GM19328 (cell line): ENCODE data around the gene HMCES.
"Not testable (repeated sequence)": the region's sequence is repeated elsewhere in the genome, so short reads cannot be mapped to it uniquely, and the experiment has no call there.

Experiments used
- ATAC-seq: cut with Tn5 transposase; IDR thresholded peaks from one replicate; pipeline ENCODE4 v1.9.1; 2021; ENCODE audit warnings: mild to moderate bottlenecking, moderate library complexity; ENCODE audit not compliant: unreplicated experiment

HMCES gene

GRCh38 chr3:129317014-129317771 is 38.5 kb downstream of the HMCES start:
- no peak for ATAC-seq

GRCh38 chr3:129317848-129318247 is 39.2 kb downstream of the HMCES start:
- no peak for ATAC-seq

GRCh38 chr3:129318921-129319320 is 40.3 kb downstream of the HMCES start:
- no peak for ATAC-seq

GRCh38 chr3:129320261-129320660 is 41.6 kb downstream of the HMCES start:
- ATAC-seq, result no peak

GRCh38 chr3:129320825-129321487 is 42.3 kb downstream of the HMCES start:
- no peak for ATAC-seq

- no peak for ATAC-seq
These were observed 43.2 kb downstream of the HMCES start for GRCh38 chr3:129321887-129322286.

- no peak for ATAC-seq
These were observed 45.1 kb downstream of the HMCES start for GRCh38 chr3:129323651-129324294.

GRCh38 chr3:129324855-129325254 is 46.2 kb downstream of the HMCES start:
- ATAC-seq, result no peak

GRCh38 chr3:129325383-129325782 is 46.7 kb downstream of the HMCES start:
- ATAC-seq, result no peak

- no peak for ATAC-seq
These were observed 47.5 kb downstream of the HMCES start for GRCh38 chr3:129326138-129326537.

GRCh38 chr3:129326595-129326994 is 47.9 kb downstream of the HMCES start:
- no peak for ATAC-seq

GRCh38 chr3:129327510-129327909 is 48.8 kb downstream of the HMCES start:
- no peak for ATAC-seq

GRCh38 chr3:129329858-129330257 is 51.2 kb downstream of the HMCES start:
- ATAC-seq, result no peak

- ATAC-seq, result no peak
These were observed 51.7 kb downstream of the HMCES start for GRCh38 chr3:129330409-129330808.

GRCh38 chr3:129333891-129334290 is 55.2 kb downstream of the HMCES start:
- ATAC-seq, result no peak

GRCh38 chr3:129336093-129336706 is 57.5 kb downstream of the HMCES start:
- ATAC-seq, result no peak

GRCh38 chr3:129337719-129338118 is 59.0 kb downstream of the HMCES start:
- ATAC-seq, result not testable (repeated sequence)

- ATAC-seq, result not testable (repeated sequence)
These were observed 60.5 kb downstream of the HMCES start for GRCh38 chr3:129339186-129339585.

- ATAC-seq, result not testable (repeated sequence)
These were observed 61.2 kb downstream of the HMCES start for GRCh38 chr3:129339833-129340232.

GRCh38 chr3:129341331-129342141 is 62.9 kb downstream of the HMCES start:
- ATAC-seq, result no peak
